ENCODE data around the gene VIPR2.

- TF ChIP-seq CTCF (IDR thresholded peaks at IDR 0.05; ENCODE audit: low read depth, low read length, poor library complexity, severe bottlenecking) = no peak
- no peak for TF ChIP-seq EZH2phosphoT487 (IDR thresholded peaks at IDR 0.05; ENCODE audit: borderline replicate concordance, low read length)
Measured at GRCh38 chr7:159049266-159050025, 95.2 kb downstream of the VIPR2 start.
